SK-N-SH (cell line): ENCODE measurements around the gene TNNT2. TPM values are rescaled to one million over a fixed set of nuclear protein-coding genes. Genes with fewer than 3 reads are reported as not detected.

ENCODE experiments used
- CTCF ChIA-PET: fragments of 300-600, 350-600 bp; formaldehyde crosslinking; extraction: SDS; loops from one replicate; lab custom pipeline; 2021; lab: Yijun Ruan, JAX
- POLR2A ChIA-PET: fragments of 350-600 bp; sonication (Branson Sonifier 250); formaldehyde crosslinking; extraction: SDS; loops from one replicate; lab custom pipeline; 2020; ENCODE audit warnings: antibody characterized with exemption, inconsistent platforms; lab: Yijun Ruan, JAX
- DNase-seq: peaks from one replicate; pipeline ENCODE4 v3.0.0; 2012
- H2AFZ ChIP-seq: fragments of 200-600 bp; sonication (generic); 2 replicates; pipeline ENCODE4 v1.8.1; 2016; ENCODE audit warnings: antibody characterized with exemption, mild to moderate bottlenecking, low read depth
- H3F3A ChIP-seq: fragments of 200-600 bp; sonication (generic); replicated peaks from 2 replicates; pipeline ENCODE3; 2016; ENCODE audit warnings: antibody characterized with exemption, mild to moderate bottlenecking; ENCODE audit not compliant: insufficient read depth
- H3K27ac ChIP-seq, 2 experiments: fragments of 200-500 bp in 1 of 2; fragments of 200-600 bp in 1 of 2; sonication (Bioruptor generic) in 1 of 2; sonication (generic), shearing (Covaris generic) in 1 of 2; 2 replicates each; pipeline versions ENCODE4 v1.5.1 to v1.6.1; 2014 to 2016; ENCODE audit warnings: low read depth in 2 of 2, inconsistent platforms in 1 of 2, low read length in 1 of 2, mild to moderate bottlenecking in 1 of 2, mixed read lengths in 1 of 2
- H3K27me3 ChIP-seq: fragments of 200-600 bp; sonication (generic), shearing (Covaris generic); 2 replicates; pipeline ENCODE4 v1.6.1; 2016; ENCODE audit warnings: mixed run types; ENCODE audit not compliant: insufficient read depth
- H3K36me3 ChIP-seq, 2 experiments: fragments of 200-500 bp in 1 of 2; fragments of 200-600 bp in 1 of 2; sonication (Bioruptor generic) in 1 of 2; sonication (generic) in 1 of 2; replicated peaks in 1 of 2; 2 replicates each; pipeline versions ENCODE3 to v1.5.1; 2014 to 2016; ENCODE audit warnings: low read length in 1 of 2, mild to moderate bottlenecking in 1 of 2; ENCODE audit not compliant: insufficient read depth in 2 of 2, control insufficient read depth in 1 of 2
- H3K4me1 ChIP-seq, 2 experiments: fragments of 200-500 bp in 1 of 2; fragments of 200-600 bp in 1 of 2; sonication (Bioruptor generic) in 1 of 2; sonication (generic), shearing (Covaris generic) in 1 of 2; 2 replicates each; pipeline versions ENCODE4 v1.5.1 to v1.6.1; 2014 to 2016; ENCODE audit warnings: low read depth in 1 of 2, low read length in 1 of 2, mixed run types in 1 of 2; ENCODE audit not compliant: insufficient read depth in 2 of 2, control insufficient read depth in 1 of 2
- H3K4me2 ChIP-seq: fragments of 200-600 bp; sonication (generic), shearing (Covaris generic); 2 replicates; pipeline ENCODE4 v1.6.1; 2017; ENCODE audit warnings: mixed run types
- H3K4me3 ChIP-seq, 2 experiments: fragments of 200-500 bp in 1 of 2; fragments of 200-600 bp in 1 of 2; sonication (Bioruptor generic) in 1 of 2; sonication (generic), shearing (Covaris generic) in 1 of 2; 2 replicates each; pipeline versions ENCODE4 v1.5.1 to v1.8.1; 2014 to 2016; ENCODE audit warnings: low read depth in 2 of 2, inconsistent platforms in 1 of 2, low read length in 1 of 2, mild to moderate bottlenecking in 1 of 2, mixed read lengths in 1 of 2, moderate library complexity in 1 of 2
- H3K79me2 ChIP-seq: fragments of 200-600 bp; sonication (generic); 2 replicates; pipeline ENCODE4 v1.8.1; 2017; ENCODE audit warnings: mild to moderate bottlenecking; ENCODE audit not compliant: insufficient read depth
- H3K9ac ChIP-seq: fragments of 200-600 bp; sonication (generic); 2 replicates; pipeline ENCODE4 v1.6.1; 2017; ENCODE audit warnings: mixed run types
- H3K9me2 ChIP-seq: fragments of 200-600 bp; sonication (generic); 2 replicates; pipeline ENCODE4 v1.6.1; 2017; ENCODE audit warnings: mixed run types
- H3K9me3 ChIP-seq: fragments of 200-600 bp; sonication (generic); 2 replicates; pipeline ENCODE4 v1.6.1; 2017; ENCODE audit warnings: mixed run types, mild to moderate bottlenecking, moderate library complexity
- H4K20me1 ChIP-seq: fragments of 200-600 bp; sonication (generic); 2 replicates; pipeline ENCODE4 v1.6.1; 2017; ENCODE audit warnings: mild to moderate bottlenecking, mixed run types; ENCODE audit not compliant: insufficient read depth
- CHD2 ChIP-seq: fragments of 150-350 bp; IDR thresholded peaks from 2 replicates; pipeline ENCODE4 v1.6.1; 2018; ENCODE audit warnings: low read length; ENCODE audit not compliant: partially characterized antibody
- EP300 ChIP-seq, 2 experiments: IDR thresholded peaks; 2 replicates each; pipeline versions ENCODE4 v1.4.0 to v1.6.1; 2012; ENCODE audit warnings: borderline replicate concordance in 1 of 2, low read depth in 1 of 2, low read length in 1 of 2
- EZH2phosphoT487 ChIP-seq: fragments of 200-600 bp; sonication (generic); IDR thresholded peaks from 2 replicates; pipeline ENCODE4 v1.6.1; 2017; ENCODE audit warnings: low read depth, mixed run types, mild to moderate bottlenecking, antibody characterized with exemption, moderate library complexity, borderline replicate concordance
- FOSL2 ChIP-seq: IDR thresholded peaks from 2 replicates; pipeline ENCODE4 v1.4.0; 2012; ENCODE audit warnings: low read depth, mild to moderate bottlenecking, moderate library complexity, borderline replicate concordance
- FOXJ3 ChIP-seq: sonication (generic); formaldehyde crosslinking; IDR thresholded peaks from 2 replicates; pipeline ENCODE4 v1.5.1; 2020; ENCODE audit warnings: mild to moderate bottlenecking, missing genetic modification reagents
- FOXM1 ChIP-seq: IDR thresholded peaks from 2 replicates; pipeline ENCODE4 v1.4.0; 2012; ENCODE audit warnings: low read depth, mild to moderate bottlenecking
- GABPA ChIP-seq: IDR thresholded peaks from 2 replicates; pipeline ENCODE4 v1.4.0; 2012; ENCODE audit warnings: low read depth, mild to moderate bottlenecking
- JUND ChIP-seq: IDR thresholded peaks from 2 replicates; pipeline ENCODE4 v1.4.0; 2012
- MEF2A ChIP-seq: IDR thresholded peaks from 2 replicates; pipeline ENCODE4 v1.4.0; 2012; ENCODE audit warnings: low read depth, borderline replicate concordance
- POLR2AphosphoS5 ChIP-seq: IDR thresholded peaks from 2 replicates; pipeline ENCODE4 v1.6.1; 2012; ENCODE audit warnings: low read depth, low read length
- RAD21 ChIP-seq: IDR thresholded peaks from 2 replicates; pipeline ENCODE4 v1.6.1; 2012; ENCODE audit warnings: mild to moderate bottlenecking, low read length
- RCOR1 ChIP-seq: fragments of 150-350 bp; IDR thresholded peaks from 2 replicates; pipeline ENCODE4 v1.6.1; 2017; ENCODE audit warnings: antibody characterized with exemption, low read length
- RXRA ChIP-seq: IDR thresholded peaks from 2 replicates; pipeline ENCODE4 v1.4.0; 2012; ENCODE audit warnings: low read depth, mild to moderate bottlenecking, borderline replicate concordance
- SIN3A ChIP-seq: IDR thresholded peaks from 2 replicates; pipeline ENCODE4 v1.6.1; 2012; ENCODE audit warnings: low read depth, mild to moderate bottlenecking, low read length, moderate library complexity, borderline replicate concordance
- TAF1 ChIP-seq: IDR thresholded peaks from 2 replicates; pipeline ENCODE4 v1.6.1; 2012; ENCODE audit warnings: low read depth, mild to moderate bottlenecking, low read length, moderate library complexity, borderline replicate concordance
- TCF12 ChIP-seq: IDR thresholded peaks from 2 replicates; pipeline ENCODE4 v1.4.0; 2012
- YY1 ChIP-seq: IDR thresholded peaks from 2 replicates; pipeline ENCODE4 v1.4.0; 2012; ENCODE audit warnings: low read depth, mild to moderate bottlenecking
- WGBS: methylation state at CpG from one replicate; pipeline ENCODE4 v1.1.6; 2017; ENCODE audit warnings: low lambda C conversion rate; 5-methylcytosine and 5-hydroxymethylcytosine counted together
- polyA plus RNA-seq, 3 experiments: library from polyadenylated mRNA; depleted of rRNA; stranded (reverse); fragments of >200 nt; gene quantifications; 2 replicates each; pipeline ENCODE4 v1.2.3, GENCODE V29; 2012
- TF ChIP-seq, protein P1 (sequence below): fragments of 150-350 bp; IDR thresholded peaks from 2 replicates; pipeline ENCODE4 v1.6.1; 2016; ENCODE audit warnings: mild to moderate bottlenecking, low read depth, low read length
- TF ChIP-seq, protein P2 (sequence below): IDR thresholded peaks from 2 replicates; pipeline ENCODE4 v1.4.0; 2012; ENCODE audit warnings: low read depth, borderline replicate concordance
- TF ChIP-seq, protein P3 (sequence below): IDR thresholded peaks from 2 replicates; pipeline ENCODE4 v1.4.0; 2012; ENCODE audit warnings: low read depth, borderline replicate concordance

The TNNT2 gene
- polyA plus RNA-seq, 1 of the 3 experiments (the other 2 are of a cell fraction): 0.33 TPM

DNA sequence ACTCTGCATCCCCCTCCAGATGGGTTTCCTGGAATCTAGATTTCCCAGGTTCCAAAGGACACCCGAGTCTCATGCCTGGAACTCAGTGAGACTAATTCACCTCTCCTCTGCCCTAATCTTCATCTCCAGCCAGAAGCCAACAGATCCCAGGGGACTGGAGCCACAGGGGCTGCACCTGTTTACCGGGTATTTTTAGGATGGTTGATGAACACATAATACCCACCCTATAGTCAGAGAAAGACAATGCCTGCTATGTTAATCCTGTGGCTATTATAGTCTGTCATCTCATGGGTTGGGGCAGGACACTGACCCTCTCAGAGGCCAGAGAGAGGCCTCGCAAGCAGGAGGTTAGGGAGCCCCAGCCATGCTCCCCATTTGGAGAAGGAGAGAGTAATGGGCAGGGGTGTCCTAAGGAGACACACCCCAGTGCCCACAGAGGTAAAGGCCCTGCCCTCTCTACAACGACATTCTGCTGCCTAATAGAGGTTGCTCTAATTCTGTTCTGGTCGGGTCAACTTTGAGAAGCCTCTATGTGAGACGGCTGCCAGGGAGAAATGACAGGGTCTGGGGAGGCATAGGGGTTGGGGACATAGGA is 45.1 kb upstream of the TNNT2 start:
- TF ChIP-seq FOXJ3 (CRISPR knock-in tag) (no peak), YY1 (no peak), MEF2A (no peak), POLR2AphosphoS5 (no peak), GABPA (no peak)
- TF ChIP-seq, protein P1, sequence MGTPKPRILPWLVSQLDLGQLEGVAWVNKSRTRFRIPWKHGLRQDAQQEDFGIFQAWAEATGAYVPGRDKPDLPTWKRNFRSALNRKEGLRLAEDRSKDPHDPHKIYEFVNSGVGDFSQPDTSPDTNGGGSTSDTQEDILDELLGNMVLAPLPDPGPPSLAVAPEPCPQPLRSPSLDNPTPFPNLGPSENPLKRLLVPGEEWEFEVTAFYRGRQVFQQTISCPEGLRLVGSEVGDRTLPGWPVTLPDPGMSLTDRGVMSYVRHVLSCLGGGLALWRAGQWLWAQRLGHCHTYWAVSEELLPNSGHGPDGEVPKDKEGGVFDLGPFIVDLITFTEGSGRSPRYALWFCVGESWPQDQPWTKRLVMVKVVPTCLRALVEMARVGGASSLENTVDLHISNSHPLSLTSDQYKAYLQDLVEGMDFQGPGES: no peak
- ChIA-PET POLR2A (no interaction called here), CTCF (interaction anchor here (1.0 to 2.2 kb wide), 2 partner anchors 12 to 13 kb away, joined by 3 to 10 read pairs; no protein-coding TSS in a partner anchor)
- Histone ChIP-seq H3K9ac (no peak overlapping the region), H3K4me3 (no peak overlapping the region), H3K27ac (no peak overlapping the region), H3K4me1 (peaks cover 0 to 13% of the 10 kb centered on the region in 2 experiments; a peak in 1 of 4 replicates), H3F3A (no peaks in the 10 kb centered on the region), H3K9me2 (no peaks in the 10 kb centered on the region), H3K27me3 (no peaks in the 10 kb centered on the region), H3K79me2 (no peaks in the 10 kb centered on the region), H3K4me2 (no peak overlapping the region), H4K20me1 (no peaks in the 10 kb centered on the region), H2AFZ (no peak overlapping the region), H3K9me3 (no peaks in the 10 kb centered on the region), H3K36me3 (no peaks in the 10 kb centered on the region)
- 60% methylated on average over 6 of the region's 6 CpGs for WGBS
- no peak for DNase-seq

DNA sequence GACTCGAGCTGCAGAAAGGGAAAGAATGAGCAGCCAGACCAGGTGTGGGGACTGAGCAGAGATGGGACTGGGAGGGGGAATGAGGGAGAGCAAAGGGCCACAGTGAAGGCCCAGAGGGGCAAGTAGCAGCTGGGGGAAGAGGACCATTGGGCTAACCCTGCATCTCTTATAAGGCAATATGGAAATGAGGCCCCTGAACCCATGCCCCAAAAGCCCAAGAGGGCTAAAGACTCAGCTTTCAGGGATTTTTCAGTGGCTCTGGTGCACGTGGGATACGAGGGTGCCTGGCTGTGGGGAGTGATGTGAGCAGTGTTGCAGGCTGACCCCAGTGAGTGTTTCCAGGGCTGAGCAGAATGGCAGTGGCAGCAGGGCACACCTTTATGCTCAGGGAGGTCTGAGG is 44.5 kb upstream of the TNNT2 start:
- POLR2A ChIA-PET: no interaction called here
- no peaks in the 10 kb centered on the region for H3K27me3 ChIP-seq
- no peaks in the 10 kb centered on the region for H4K20me1 ChIP-seq
- DNase-seq: no peak
- TF ChIP-seq JUND (no peak), EP300 (IDR thresholded peaks at IDR 0.05; ENCODE audit: borderline replicate concordance in 1 of 2, low read depth in 1 of 2, low read length in 1 of 2) (no peak), SIN3A (no peak), RAD21 (no peak), EZH2phosphoT487 (no peak), GABPA (no peak), FOXM1 (no peak), RCOR1 (no peak), FOSL2 (no peak), TCF12 (no peak), RXRA (no peak), CHD2 (no peak), TAF1 (no peak)
- TF ChIP-seq, protein P2, sequence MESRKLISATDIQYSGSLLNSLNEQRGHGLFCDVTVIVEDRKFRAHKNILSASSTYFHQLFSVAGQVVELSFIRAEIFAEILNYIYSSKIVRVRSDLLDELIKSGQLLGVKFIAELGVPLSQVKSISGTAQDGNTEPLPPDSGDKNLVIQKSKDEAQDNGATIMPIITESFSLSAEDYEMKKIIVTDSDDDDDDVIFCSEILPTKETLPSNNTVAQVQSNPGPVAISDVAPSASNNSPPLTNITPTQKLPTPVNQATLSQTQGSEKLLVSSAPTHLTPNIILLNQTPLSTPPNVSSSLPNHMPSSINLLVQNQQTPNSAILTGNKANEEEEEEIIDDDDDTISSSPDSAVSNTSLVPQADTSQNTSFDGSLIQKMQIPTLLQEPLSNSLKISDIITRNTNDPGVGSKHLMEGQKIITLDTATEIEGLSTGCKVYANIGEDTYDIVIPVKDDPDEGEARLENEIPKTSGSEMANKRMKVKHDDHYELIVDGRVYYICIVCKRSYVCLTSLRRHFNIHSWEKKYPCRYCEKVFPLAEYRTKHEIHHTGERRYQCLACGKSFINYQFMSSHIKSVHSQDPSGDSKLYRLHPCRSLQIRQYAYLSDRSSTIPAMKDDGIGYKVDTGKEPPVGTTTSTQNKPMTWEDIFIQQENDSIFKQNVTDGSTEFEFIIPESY: no peak
- TF ChIP-seq, protein P3, sequence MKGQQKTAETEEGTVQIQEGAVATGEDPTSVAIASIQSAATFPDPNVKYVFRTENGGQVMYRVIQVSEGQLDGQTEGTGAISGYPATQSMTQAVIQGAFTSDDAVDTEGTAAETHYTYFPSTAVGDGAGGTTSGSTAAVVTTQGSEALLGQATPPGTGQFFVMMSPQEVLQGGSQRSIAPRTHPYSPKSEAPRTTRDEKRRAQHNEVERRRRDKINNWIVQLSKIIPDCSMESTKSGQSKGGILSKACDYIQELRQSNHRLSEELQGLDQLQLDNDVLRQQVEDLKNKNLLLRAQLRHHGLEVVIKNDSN: no peak
- TF ChIP-seq, all 33 proteins: peak for 0
- Histone ChIP-seq H3K4me3 (no peak overlapping the region), H2AFZ (no peak overlapping the region), H3K79me2 (no peaks in the 10 kb centered on the region), H3F3A (no peaks in the 10 kb centered on the region), H3K9ac (no peak overlapping the region), H3K9me3 (no peaks in the 10 kb centered on the region), H3K9me2 (no peaks in the 10 kb centered on the region), H3K27ac (no peak overlapping the region), H3K4me2 (no peak overlapping the region), H3K36me3 (no peaks in the 10 kb centered on the region), H3K4me1 (peaks cover 0 to 13% of the 10 kb centered on the region in 2 experiments; a peak in 1 of 4 replicates)
- WGBS: 37% methylated on average over 3 of the region's 3 CpGs
- CTCF ChIA-PET: interaction anchor here (2.2 kb wide), 1 partner anchor 14 kb away, joined by 10 read pairs; no protein-coding TSS in a partner anchor
